ENCODE results near the gene EPB41L5.
"Not testable (repeated sequence)": the region's sequence is repeated elsewhere in the genome, so short reads cannot be mapped to it uniquely, and the experiment has no call there.

EPB41L5 gene

GRCh38 chr2:120149406-120149805 is 136.5 kb downstream of the EPB41L5 start:
- no peak for DNase-seq

- DNase-seq: no peak
Measured at GRCh38 chr2:120150040-120150482, 137.2 kb downstream of the EPB41L5 start.

DNA sequence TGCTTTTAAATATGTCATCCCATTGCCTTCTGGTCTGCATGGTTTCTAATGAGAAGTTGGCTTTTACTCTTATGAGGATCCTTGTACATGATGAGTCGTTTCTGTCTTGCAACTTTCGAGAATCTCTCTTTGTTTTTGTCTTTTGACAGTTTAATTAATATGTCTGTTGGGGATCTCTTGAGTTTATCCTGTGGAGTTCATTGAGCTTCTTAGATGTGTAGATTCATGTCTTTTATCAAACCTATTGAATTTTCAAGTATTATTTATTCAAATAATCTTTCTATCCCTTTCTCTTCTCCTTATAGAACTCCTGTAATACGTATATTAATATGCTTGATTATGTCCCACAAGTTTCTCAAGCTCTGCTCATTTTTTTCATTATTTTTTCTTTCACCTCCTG is 142.4 kb downstream of the EPB41L5 start:
- no peak for DNase-seq

DNA sequence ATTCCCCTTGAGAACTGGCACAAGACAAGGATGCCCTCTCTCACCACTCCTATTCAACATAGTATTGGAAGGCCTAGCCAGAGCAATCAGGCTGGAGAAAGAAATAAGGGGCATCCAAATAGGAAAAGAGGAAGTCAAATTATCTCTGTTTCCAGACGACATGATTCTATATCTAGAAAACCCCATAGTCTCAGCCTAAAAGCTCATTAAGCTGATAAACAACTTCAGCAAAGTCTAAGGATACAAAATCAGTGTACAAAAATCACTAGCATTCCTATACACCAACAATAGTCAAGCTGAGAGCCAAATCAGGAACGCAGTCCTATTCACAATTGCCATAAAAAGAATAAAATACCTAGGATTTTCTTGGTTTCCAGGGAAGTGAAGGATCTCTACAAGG is 145.8 kb downstream of the EPB41L5 start:
- not testable (repeated sequence) for DNase-seq

DNA sequence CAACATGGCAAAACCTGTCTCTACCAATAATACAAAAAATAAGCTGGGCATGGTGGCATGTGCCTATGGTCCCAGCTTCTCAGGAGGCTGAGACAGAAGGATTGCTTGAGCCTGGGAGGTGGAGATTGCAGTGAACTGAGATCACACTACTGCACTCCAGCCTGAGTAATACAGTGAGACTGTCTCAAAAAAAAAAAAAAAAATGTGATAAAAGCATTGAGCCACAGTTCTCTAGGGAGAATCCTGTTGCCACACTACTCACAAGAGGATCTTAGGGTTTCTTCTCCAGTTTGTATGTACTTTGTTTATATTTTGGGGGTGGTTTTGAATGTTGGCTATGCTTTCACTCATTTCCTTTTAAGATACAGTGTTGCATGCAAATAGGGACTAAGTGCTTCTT is 148.3 kb downstream of the EPB41L5 start:
- no peak for DNase-seq

GRCh38 chr2:120162716-120163115 is 149.8 kb downstream of the EPB41L5 start:
- DNase-seq: no peak

- no peak for DNase-seq
Measured at GRCh38 chr2:120167272-120167671, 154.4 kb downstream of the EPB41L5 start.

DNA sequence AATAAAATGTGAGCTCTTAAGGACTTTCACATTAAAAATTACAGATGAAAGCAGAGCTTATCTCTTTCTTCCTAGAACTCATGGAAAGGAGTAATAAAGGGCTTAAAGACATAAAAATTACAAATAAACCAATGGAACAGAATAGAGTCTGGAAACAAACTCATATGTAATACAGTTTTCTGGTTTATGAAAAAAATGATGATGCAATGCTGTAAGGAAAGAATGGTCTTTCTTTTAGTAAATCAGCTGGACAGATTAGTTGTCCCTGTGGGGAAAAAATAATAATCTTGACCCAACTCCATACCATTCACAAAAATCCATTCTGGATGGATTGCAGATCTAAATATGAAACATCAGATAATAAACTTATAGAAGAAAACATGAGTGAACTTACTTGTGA is 156.1 kb downstream of the EPB41L5 start:
- DNase-seq: no peak

DNA sequence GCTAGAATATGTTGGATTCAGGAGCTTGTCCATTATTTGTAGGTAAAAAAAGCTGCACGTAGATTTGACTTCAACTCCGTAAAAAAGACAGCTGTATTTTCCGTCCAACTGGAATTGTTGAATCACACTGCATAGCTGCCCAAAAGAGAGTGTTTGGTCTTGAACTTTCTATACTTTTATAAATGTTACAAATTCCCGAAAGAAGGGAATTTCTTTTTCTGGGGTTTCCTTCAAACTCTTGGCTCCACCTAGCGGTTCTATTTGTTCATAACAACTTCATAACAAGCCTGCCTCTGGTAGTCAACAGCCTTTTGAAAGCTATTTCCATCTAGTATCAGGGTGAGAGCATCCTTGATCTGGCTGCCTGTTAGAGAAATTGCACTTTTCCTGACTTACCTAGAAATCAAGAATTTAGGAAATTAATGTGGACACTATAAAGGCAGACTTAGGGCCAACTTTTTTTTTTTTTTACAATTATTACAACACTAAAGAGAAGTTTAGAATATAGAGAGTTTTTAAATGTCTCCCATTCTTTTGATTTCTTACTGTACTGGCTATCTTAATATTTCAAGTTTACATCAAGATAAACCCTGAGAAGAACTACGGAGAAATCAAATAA is 162.2 kb downstream of the EPB41L5 start:
- DNase-seq: no peak

- DNase-seq: no peak
Measured at GRCh38 chr2:120176526-120176925, 163.6 kb downstream of the EPB41L5 start.

DNA sequence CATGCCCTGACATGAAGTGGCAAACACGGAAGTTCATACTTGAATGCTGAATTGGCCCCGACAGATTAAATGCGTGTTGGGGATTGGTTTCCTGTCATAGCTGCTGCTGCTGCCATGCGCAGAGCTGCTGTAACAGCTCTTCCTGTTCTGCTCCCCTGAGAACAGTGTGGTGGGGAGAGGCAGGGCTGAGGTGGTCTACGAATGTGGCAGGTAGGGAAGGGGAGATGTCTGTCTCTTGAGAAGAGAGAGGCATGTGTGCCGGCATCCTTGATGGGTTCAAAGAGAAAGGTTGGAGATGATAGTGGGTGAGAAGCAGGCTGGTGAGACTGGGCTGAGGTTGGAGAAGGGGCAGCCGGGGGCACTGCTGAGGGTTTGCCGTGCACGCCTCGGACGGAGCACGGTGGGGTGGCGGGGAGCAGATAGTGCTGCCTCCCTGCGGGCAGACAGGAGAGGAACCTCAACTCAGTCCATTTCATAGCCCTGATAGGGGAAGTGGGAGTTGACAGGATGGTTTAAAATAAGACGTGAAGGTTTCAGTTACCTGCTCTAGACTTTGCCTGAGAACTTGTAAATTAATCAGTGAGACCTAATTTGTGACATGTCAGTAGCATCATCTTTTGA is 164.2 kb downstream of the EPB41L5 start:
- DNase-seq: peak; percentile 91

- no peak for DNase-seq
Measured at GRCh38 chr2:120177973-120178372, 165.1 kb downstream of the EPB41L5 start.

- no peak for DNase-seq
Measured at GRCh38 chr2:120179396-120179795, 166.5 kb downstream of the EPB41L5 start.

- no peak for DNase-seq
Measured at GRCh38 chr2:120180066-120180465, 167.2 kb downstream of the EPB41L5 start.

GRCh38 chr2:120182019-120182560 is 169.2 kb downstream of the EPB41L5 start:
- no peak for DNase-seq

GRCh38 chr2:120189189-120189588 is 176.3 kb downstream of the EPB41L5 start:
- DNase-seq: no peak

- DNase-seq: no peak
Measured at GRCh38 chr2:120192280-120192679, 179.4 kb downstream of the EPB41L5 start.

GRCh38 chr2:120195553-120195952 is 182.7 kb downstream of the EPB41L5 start:
- no peak for DNase-seq

- DNase-seq: not testable (repeated sequence)
Measured at GRCh38 chr2:120199817-120200459, 187.1 kb downstream of the EPB41L5 start.

GRCh38 chr2:120203251-120204021 is 190.6 kb downstream of the EPB41L5 start:
- no peak for DNase-seq

DNA sequence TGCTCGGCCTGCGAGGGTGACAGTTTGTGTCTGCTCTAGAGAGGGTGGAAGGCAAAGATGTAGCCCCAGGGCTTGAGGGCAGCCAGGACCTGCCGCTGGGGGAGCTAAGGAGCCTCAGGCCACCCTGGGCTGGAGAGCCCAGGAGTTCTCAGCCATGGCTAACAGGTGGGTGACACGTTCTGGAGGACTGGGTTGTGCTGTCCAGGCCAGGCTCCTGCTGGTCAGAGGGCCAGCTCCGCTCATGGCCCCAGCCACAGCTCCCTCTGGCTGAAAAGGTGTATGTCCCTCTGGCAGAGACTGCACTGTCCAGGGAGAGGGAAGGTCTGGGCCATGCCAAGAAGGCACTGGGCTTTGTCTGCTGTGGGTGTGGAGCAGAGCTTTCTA is 191.1 kb downstream of the EPB41L5 start:
- no peak for DNase-seq

DNA sequence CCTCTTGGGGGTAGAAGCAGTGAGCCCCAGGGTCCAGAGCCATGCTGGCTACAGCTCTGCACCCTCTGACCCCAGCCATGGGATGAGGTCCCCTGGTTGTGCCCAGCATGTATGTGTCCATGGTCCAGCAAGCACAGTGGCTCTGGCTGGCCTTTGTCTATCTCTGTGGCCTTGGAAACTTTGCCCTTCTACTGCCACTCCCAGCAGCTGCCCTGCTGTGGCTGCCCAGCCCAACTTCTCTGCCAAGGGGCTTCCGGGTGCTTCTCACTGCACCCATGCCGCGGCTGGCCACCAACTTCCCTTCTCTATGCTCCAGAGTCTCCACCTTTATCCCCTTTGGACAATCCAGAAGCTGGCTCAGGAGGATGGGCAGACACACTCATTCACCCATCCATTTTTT is 191.5 kb downstream of the EPB41L5 start:
- DNase-seq: no peak

- no peak for DNase-seq
Measured at GRCh38 chr2:120204945-120205670, 192.2 kb downstream of the EPB41L5 start.
